Measurements from ENCODE around the gene UGT2B11. TPM values are rescaled to one million over a fixed set of nuclear protein-coding genes. Genes with fewer than 3 reads are reported as not detected.

UGT2B11 gene
- total RNA-seq = not detected in 2 replicates

DNA sequence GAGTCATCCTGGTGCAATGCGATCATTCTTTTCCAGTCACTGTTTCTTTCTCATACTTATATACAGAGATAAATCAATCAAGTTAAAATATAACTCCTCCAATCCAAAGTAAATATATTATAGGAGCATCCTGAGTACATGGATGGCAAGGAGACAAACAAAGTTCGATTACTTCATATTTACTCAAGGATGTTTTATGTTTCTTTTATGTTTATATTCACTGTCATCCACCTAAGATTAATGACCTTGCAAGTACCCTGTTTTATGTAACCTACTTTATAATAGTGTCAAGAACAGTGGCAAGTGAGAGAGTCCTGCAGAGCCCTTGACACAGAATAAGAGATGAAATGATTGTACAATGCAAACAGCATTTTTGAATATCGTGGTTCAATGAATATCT lies at the start of gene UGT2B11:
Gene UGT2B11, minus strand, starts transcription at position 33 of the 400 bp plus-strand sequence. Its CDS starts 26 bp downstream, at position 7.

Other genes starting within 250 kb of the UGT2B11 start
- 0.19 and 0.85 TPM in 2 replicates for gene UGT2B7, start 118.3 kb downstream of the UGT2B11 start, total RNA-seq
- not detected in 2 replicates for gene UGT2B28, start 65.7 kb upstream of the UGT2B11 start, total RNA-seq

Measured in regular cardiac myocyte (primary cell).